IPS-18a (cell line): ENCODE data around the gene GINS1.

Experiments used
- H3K27ac ChIP-seq: one replicate; pipeline ENCODE4 v1.5.1; 2013; ENCODE audit warnings: low read length
- H3K27me3 ChIP-seq: one replicate; pipeline ENCODE4 v1.6.1; 2013; ENCODE audit warnings: mild to moderate bottlenecking, low read length; ENCODE audit not compliant: control insufficient read depth, insufficient read depth
- H3K36me3 ChIP-seq: one replicate; pipeline ENCODE4 v1.6.1; 2013; ENCODE audit warnings: low read depth, low read length; ENCODE audit not compliant: control insufficient read depth
- H3K4me1 ChIP-seq: one replicate; pipeline ENCODE4 v1.6.1; 2013; ENCODE audit warnings: low read depth, low read length; ENCODE audit not compliant: control insufficient read depth
- H3K4me3 ChIP-seq: one replicate; pipeline ENCODE4 v1.5.1; 2013; ENCODE audit warnings: low read length
- H3K9ac ChIP-seq: one replicate; pipeline ENCODE4 v1.6.1; 2013; ENCODE audit warnings: mild to moderate bottlenecking, low read length, moderate library complexity
- H3K9me3 ChIP-seq: one replicate; pipeline ENCODE4 v1.6.1; 2013; ENCODE audit warnings: low read depth, low read length; ENCODE audit not compliant: control insufficient read depth

Gene GINS1

DNA sequence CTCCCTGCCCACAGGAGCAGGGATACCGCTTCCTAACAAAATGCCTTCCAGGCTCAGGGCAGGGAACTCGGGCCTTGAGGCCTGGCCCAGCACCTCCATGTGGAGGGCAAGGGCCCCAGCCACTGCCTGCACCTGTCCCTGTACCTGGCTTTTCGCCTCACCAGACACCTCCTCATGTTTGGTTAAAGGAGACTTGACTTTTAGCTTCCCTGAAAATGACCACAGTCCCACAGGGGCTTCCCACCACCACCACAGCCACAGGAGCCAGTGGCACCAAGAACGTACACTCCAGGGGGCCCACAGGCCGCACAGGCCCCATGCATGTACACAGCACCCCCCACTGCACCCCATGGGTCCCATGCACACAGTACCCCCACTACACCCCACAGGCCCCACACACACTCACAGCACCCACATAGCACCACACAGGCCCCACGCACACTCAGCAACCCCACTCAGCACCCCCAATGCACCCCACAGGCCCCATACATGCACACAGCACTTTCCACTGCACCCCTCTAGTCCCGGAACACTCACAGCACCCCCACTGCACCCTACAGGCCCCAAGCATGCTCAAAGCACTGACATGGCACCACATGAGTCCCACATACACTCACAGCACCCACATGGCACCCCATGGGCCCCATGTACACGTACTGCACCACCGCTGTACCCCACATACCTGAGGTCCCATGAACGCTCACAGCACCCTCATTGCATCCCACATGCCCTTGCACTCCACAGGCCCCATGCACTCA lies 86.5 kb downstream of the GINS1 start:
- Histone ChIP-seq H3K27ac (no peak overlapping the region), H3K9ac (no peak overlapping the region), H3K4me1 (peaks cover 18% of the 10 kb centered on the region), H3K9me3 (no peaks in the 10 kb centered on the region), H3K4me3 (no peak overlapping the region), H3K36me3 (peaks cover 12% of the 10 kb centered on the region), H3K27me3 (no peaks in the 10 kb centered on the region)

DNA sequence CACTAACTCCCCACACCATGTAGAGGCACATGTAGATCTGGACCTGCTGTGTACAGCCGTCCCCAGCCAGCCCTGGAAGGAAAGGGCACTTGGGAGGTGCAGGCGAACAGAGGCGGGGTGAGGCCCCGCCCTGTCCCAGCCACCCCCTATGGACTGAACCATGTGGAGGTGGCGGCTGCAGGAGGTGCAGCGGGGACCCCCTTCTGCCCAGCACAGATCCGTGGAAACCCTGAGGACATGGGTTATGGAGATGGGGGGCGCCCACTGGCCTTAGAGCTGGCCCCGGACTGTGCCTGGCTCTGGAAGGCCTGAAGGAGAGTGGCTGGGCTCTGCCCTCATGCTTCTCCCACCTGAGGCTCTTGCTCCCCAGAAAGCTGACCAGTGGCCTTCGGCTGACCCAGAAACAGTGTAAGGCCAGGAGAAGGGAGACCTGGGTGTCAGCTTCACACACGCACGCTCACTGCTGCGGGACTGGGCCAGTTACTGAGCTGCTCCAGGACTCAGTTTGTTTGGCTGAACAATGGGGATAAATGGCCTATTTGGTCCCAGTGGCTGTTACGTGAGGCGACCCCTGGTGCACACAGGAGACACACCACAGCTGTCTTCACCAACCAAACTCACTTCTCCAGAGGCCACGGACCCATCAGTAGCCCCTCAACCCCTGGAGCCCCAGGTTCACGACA lies 87.2 kb downstream of the GINS1 start:
- Histone ChIP-seq H3K36me3 (peaks cover 9% of the 10 kb centered on the region), H3K4me3 (no peak overlapping the region), H3K9ac (no peak overlapping the region), H3K4me1 (peaks cover 11% of the 10 kb centered on the region), H3K27ac (no peak overlapping the region), H3K27me3 (no peaks in the 10 kb centered on the region), H3K9me3 (no peaks in the 10 kb centered on the region)

DNA sequence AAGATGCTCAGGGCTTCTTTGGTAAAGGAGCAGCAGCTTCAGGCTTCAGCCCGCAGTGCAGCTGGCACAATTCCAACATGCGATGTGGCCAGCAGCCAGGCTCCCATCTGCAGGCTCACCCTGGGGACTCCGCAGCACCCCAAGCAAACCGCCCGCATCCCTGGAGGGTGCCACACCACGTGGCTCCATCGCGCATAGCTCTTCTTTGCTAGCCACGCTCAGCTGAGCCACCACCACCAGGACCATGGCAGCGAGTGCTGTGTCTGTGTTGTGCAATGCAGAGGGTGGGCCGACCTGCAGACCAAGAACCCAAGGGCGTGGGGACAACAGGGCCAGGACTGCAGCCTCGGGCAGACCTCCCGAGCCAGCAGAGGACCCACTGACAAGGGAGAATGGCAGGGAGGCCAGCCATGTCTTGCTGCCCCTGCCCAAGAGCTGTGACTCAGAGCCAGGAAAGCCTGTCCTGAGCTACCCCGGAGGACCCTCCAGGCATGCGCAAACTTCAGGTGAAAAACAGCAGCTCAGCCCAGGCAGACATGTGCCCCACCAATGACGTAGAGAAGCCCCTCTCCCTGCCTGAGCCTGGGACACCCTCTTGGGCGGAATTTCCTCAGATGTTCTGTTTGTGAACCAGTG lies 87.8 kb downstream of the GINS1 start:
- Histone ChIP-seq H3K27me3 (no peaks in the 10 kb centered on the region), H3K4me1 (peaks cover 6% of the 10 kb centered on the region), H3K36me3 (peaks cover 9% of the 10 kb centered on the region), H3K27ac (no peak overlapping the region), H3K9me3 (no peaks in the 10 kb centered on the region), H3K9ac (no peak overlapping the region), H3K4me3 (no peak overlapping the region)

DNA sequence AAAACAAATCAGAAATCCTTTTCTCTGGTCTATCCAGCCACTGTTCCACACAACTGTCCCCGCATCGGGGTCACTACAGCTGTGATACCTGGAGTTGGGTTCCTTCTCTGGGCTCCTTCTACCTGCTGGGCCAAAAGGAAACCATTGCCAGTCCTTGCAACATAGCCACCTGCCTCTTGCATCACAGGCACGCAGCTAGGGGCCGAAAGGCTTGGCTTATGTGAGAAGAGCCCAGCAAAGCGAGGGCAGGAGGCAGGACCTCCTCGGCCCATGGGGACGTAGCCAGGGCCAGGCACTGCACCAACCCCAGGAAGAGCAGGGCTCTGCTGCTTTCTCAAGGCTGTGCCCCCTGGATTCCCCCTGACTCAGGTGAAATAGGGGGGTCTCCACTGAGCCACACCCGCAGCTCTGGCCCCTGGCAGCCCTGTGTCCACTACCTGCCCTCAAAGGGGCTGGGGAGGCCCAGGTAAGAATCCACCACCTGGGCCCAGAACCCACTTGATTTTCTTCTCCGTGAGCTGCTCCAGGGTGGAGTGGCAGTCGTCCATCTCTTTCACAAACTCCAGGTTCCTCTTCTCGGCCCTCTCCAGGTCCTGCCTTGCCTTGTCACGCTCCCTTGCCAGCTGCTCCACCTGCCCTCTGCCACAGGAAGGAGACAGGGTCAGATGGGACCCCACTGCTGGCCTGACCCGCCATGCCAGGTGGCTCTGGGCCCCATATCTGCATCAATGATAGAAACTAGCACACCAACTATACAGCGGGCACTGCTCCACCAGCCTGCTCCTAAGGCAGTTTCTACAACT lies 88.9 kb downstream of the GINS1 start:
- H3K9me3 ChIP-seq, result no peaks in the 10 kb centered on the region
- H3K4me1 ChIP-seq, result no peaks in the 10 kb centered on the region
- no peaks in the 10 kb centered on the region for H3K27me3 ChIP-seq
- no peak overlapping the region for H3K4me3 ChIP-seq
- peaks cover 9% of the 10 kb centered on the region for H3K36me3 ChIP-seq
- no peak overlapping the region for H3K9ac ChIP-seq
- no peak overlapping the region for H3K27ac ChIP-seq

DNA sequence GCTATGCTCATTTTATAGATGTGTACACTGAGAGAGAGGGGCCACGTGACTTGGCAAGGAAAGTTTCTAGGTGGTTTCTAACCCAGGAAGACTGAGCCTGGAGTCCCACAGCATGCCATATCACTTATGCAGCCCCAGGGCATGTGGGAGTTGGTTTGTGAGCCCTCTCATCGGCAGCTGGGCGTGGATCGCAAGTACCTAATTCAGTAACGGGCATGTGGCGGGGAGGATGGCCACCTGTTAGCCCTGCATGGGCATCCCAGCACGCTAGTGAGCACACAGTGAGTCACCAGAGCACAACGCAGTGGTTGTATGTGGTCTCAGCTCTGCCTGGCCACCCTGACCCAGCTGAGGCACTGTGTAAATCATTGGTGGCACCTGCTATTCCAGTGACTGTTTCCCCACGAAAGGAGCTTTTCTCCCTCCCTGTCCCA lies 89.5 kb downstream of the GINS1 start:
- no peak overlapping the region for H3K9ac ChIP-seq
- peaks cover 9% of the 10 kb centered on the region for H3K36me3 ChIP-seq
- no peak overlapping the region for H3K27ac ChIP-seq
- H3K4me1 ChIP-seq, result no peaks in the 10 kb centered on the region
- H3K27me3 ChIP-seq, result no peaks in the 10 kb centered on the region
- no peaks in the 10 kb centered on the region for H3K9me3 ChIP-seq
- no peak overlapping the region for H3K4me3 ChIP-seq

DNA sequence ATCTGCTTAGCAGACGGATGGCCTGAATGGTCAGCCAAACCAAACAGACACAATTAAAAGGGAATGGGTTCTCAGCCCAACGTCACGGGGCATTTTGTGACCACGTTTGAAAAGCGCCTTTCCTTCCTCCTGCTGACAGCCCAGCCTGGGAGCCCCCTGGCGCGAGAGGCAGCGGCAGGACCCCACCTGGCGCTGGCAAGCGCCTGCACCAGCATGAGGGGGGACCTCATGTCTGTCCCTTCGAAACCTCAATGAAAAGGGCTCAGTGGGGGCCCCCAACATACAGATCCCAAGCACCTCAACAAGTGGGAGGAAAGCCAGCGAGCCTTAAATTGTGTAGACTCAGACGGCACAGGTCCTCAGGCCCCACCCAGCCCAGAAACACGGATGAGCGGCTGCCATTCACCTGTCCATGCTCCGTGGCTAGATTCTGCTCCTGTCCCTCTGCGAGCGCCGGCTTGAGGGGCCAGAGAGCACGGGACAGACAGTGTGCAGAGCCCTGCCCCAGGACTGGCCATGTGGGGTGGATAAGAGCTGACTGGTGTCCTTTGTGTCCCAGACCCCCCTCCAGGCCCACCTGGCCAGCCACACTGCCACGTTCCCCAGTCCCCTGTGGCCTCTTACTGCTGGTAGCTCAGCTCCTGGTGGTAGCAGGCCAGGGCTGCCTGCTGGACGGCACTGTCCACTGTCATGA lies 90.3 kb downstream of the GINS1 start:
- no peaks in the 10 kb centered on the region for H3K9me3 ChIP-seq
- H3K27ac ChIP-seq, result no peak overlapping the region
- no peak overlapping the region for H3K9ac ChIP-seq
- no peak overlapping the region for H3K4me3 ChIP-seq
- H3K4me1 ChIP-seq, result no peaks in the 10 kb centered on the region
- no peaks in the 10 kb centered on the region for H3K27me3 ChIP-seq
- H3K36me3 ChIP-seq, result peaks cover 9% of the 10 kb centered on the region
